NCI-H146 treated with DMSO at 0.1 percent for 48 hours (cell line): Measurements from ENCODE around the gene CCDC182.

Source experiments
- DNase-seq: peaks from one replicate; lab custom pipeline; 2025; ENCODE audit not compliant: unreplicated experiment; lab: John Stamatoyannopoulos, UW

CCDC182 gene

GRCh38 chr17:57701124-57701523 is 44.0 kb downstream of the CCDC182 start:
- DNase-seq = no peak

- DNase-seq = no peak
Observed at GRCh38 chr17:57699751-57700219, 45.3 kb downstream of the CCDC182 start.

GRCh38 chr17:57697891-57698711 is 47.0 kb downstream of the CCDC182 start:
- no peak for DNase-seq

DNA sequence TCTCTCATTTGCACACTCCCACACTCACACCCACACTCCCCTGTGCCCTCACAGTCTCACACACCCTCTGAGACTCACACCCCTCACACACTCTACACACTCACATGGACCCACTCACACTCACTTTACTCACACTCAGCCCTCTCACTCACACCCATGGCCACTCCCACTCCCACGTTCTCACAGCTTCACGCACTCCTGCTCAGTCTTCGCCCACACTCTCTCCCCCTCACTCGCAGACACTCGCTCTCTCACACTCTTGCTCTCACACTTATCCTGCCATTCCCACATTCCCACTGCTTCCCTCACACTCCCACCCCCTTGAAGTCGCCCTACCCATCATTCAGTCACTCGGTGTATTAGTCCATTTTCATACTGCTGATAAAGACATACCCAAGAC is 47.9 kb downstream of the CCDC182 start:
- DNase-seq = no peak

GRCh38 chr17:57696050-57696449 is 49.0 kb downstream of the CCDC182 start:
- DNase-seq = no peak
